Gastrocnemius medialis (tissue), 4 donors: ENCODE results near the gene SGIP1. TPM values are rescaled to one million over a fixed set of nuclear protein-coding genes. Genes with fewer than 3 reads are reported as not detected.

ENCODE experiments used
- ATAC-seq, 2 donors: fragments of 150-250 bp; one replicate each; pipeline ENCODE4 v1.9.1; 2016
- DNase-seq, 2 donors: peaks; one replicate each; pipeline ENCODE4 v3.0.0-alpha.2; 2019
- H3K27ac ChIP-seq, 4 donors: fragments of 200-600 bp; sonication (generic); 1 replicate in 1 of 4; 2 replicates in 3 of 4; pipeline ENCODE4 v1.5.1; 2016 to 2018; ENCODE audit warnings: mild to moderate bottlenecking in 2 of 4, moderate library complexity in 1 of 4
- H3K27me3 ChIP-seq, 3 donors: fragments of 200-600 bp; sonication (generic) in 2 of 3; 1 replicate in 1 of 3; 2 replicates in 2 of 3; pipeline versions ENCODE4 v1.5.1 to v1.6.0; 2016 to 2019; ENCODE audit warnings: mild to moderate bottlenecking in 1 of 3, moderate library complexity in 1 of 3
- H3K36me3 ChIP-seq, 2 donors: fragments of 200-600 bp; sonication (generic) in 1 of 2; one replicate each; pipeline ENCODE4 v1.5.1; 2017 to 2018
- H3K4me1 ChIP-seq, 2 donors: fragments of 200-600 bp; sonication (generic) in 1 of 2; one replicate each; pipeline ENCODE4 v1.5.1; 2016 to 2017; ENCODE audit warnings: mild to moderate bottlenecking in 2 of 2
- H3K4me3 ChIP-seq, 4 donors: fragments of 200-600 bp; sonication (generic) in 3 of 4; 1 replicate in 1 of 4; 2 replicates in 3 of 4; pipeline ENCODE4 v1.5.1; 2016 to 2019; ENCODE audit warnings: mild to moderate bottlenecking in 2 of 4
- H3K9me3 ChIP-seq, 3 donors: fragments of 200-600 bp; sonication (generic) in 2 of 3; 1 replicate in 1 of 3; 2 replicates in 2 of 3; pipeline ENCODE4 v1.5.1; 2016 to 2019
- POLR2A ChIP-seq, 2 donors: fragments of 450-650 bp; IDR thresholded peaks; one replicate each; pipeline ENCODE4 v1.6.1; 2017; ENCODE audit warnings: antibody characterized with exemption in 2 of 2, mild to moderate bottlenecking in 2 of 2, moderate library complexity in 2 of 2
- in situ Hi-C, 4 donors: fragments of 200-750 bp; cut with MboI; loops; one replicate each; pipeline versions ENCODE4 v1.15.0 to v1.8.0; 2017; ENCODE audit warnings: low sequenced_read_pairs in 4 of 4
- intact Hi-C: fragments of 100-400 bp; cut with DNase I; formaldehyde crosslinking; loops from one replicate; pipeline ENCODE4 v1.15.1; 2023; ENCODE audit warnings: low total_unique reads
- total RNA-seq, 4 donors: library from RNA; depleted of rRNA; stranded (reverse); fragments of >200 nt; gene quantifications; one replicate each; pipeline versions ENCODE4 v1.1.0 to v1.2.3, GENCODE V29; 2016
- TF ChIP-seq, protein P1 (sequence below), 5 experiments: fragments of 450-650 bp in 3 of 5; fragments of 200-600 bp in 2 of 5; sonication (generic) in 2 of 5; IDR thresholded peaks in 4 of 5; conservative IDR thresholded peaks in 1 of 5; 1 replicate in 4 of 5; 2 replicates in 1 of 5; pipeline ENCODE4 v1.5.1; 2016 to 2019; ENCODE audit warnings: antibody characterized with exemption in 5 of 5, mild to moderate bottlenecking in 3 of 5, moderate library complexity in 3 of 5

The SGIP1 gene
- total RNA-seq, 4 donors from 2014 or later, result 2.5 to 7.1 (median 2.9) TPM

GRCh38 chr1:66770694-66771093, 236.7 kb downstream of the SGIP1 start:
- no peaks in the 10 kb centered on the region for H3K27me3 ChIP-seq
- DNase-seq (no peak), ATAC-seq (no peak)
- in situ Hi-C loops (loop anchor here (10.0 to 25.0 kb wide), 4 partner anchors 217 to 742 kb away; no protein-coding TSS in a partner anchor), intact Hi-C loops (loop anchor here (10.0 kb wide), 1 partner anchor 724 kb away; no protein-coding TSS in a partner anchor)
- no peaks in the 10 kb centered on the region for H3K36me3 ChIP-seq
- no peaks in the 10 kb centered on the region for H3K9me3 ChIP-seq
- H3K4me1 ChIP-seq, result no peaks in the 10 kb centered on the region
- TF ChIP-seq, protein P1, sequence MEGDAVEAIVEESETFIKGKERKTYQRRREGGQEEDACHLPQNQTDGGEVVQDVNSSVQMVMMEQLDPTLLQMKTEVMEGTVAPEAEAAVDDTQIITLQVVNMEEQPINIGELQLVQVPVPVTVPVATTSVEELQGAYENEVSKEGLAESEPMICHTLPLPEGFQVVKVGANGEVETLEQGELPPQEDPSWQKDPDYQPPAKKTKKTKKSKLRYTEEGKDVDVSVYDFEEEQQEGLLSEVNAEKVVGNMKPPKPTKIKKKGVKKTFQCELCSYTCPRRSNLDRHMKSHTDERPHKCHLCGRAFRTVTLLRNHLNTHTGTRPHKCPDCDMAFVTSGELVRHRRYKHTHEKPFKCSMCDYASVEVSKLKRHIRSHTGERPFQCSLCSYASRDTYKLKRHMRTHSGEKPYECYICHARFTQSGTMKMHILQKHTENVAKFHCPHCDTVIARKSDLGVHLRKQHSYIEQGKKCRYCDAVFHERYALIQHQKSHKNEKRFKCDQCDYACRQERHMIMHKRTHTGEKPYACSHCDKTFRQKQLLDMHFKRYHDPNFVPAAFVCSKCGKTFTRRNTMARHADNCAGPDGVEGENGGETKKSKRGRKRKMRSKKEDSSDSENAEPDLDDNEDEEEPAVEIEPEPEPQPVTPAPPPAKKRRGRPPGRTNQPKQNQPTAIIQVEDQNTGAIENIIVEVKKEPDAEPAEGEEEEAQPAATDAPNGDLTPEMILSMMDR (IDR thresholded peaks at IDR 0.05 in 4 of 5, conservative IDR thresholded peaks at IDR 0.05 in 1 of 5), result no peak
- no peak for TF ChIP-seq POLR2A (IDR thresholded peaks at IDR 0.05)
- no peak overlapping the region for H3K4me3 ChIP-seq
- H3K27ac ChIP-seq, result no peak overlapping the region

DNA sequence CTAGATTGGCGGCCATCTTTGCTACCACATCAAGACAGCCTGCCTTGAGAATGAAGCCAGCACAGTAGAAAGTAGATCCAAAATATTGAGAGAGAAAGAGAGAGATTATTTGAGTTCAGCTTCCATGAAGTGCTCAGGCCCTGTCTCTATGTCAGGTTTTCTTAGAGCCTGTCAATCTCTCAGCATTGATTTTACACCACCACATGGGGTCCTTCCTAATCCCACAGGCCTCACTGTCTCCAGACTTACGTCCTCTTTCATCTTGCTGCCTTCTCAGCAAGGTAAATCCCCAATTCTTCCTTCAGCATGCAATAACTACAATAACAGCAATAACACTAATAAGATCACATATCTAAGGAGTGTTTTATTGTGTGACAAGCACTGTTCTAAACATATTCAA, 239.3 kb downstream of the SGIP1 start:
- Histone ChIP-seq H3K9me3 (no peaks in the 10 kb centered on the region), H3K4me3 (no peak overlapping the region), H3K27ac (no peak overlapping the region), H3K4me1 (no peaks in the 10 kb centered on the region), H3K27me3 (no peaks in the 10 kb centered on the region), H3K36me3 (no peaks in the 10 kb centered on the region)
- DNase-seq (no peak), ATAC-seq (no peak)
- intact Hi-C loops, result loop anchor here (10.0 kb wide), 1 partner anchor 722 kb away; no protein-coding TSS in a partner anchor
- no peak for TF ChIP-seq POLR2A (IDR thresholded peaks at IDR 0.05)
- TF ChIP-seq, protein P1 (IDR thresholded peaks at IDR 0.05 in 4 of 5, conservative IDR thresholded peaks at IDR 0.05 in 1 of 5), result no peak
- in situ Hi-C loops, result loop anchor here (10.0 to 25.0 kb wide), 4 partner anchors 214 to 739 kb away; no protein-coding TSS in a partner anchor

- Histone ChIP-seq H3K27ac (no peak overlapping the region), H3K36me3 (no peaks in the 10 kb centered on the region), H3K4me3 (no peak overlapping the region), H3K4me1 (no peaks in the 10 kb centered on the region), H3K27me3 (no peaks in the 10 kb centered on the region), H3K9me3 (no peaks in the 10 kb centered on the region)
- ATAC-seq (no peak), DNase-seq (no peak)
- in situ Hi-C loops, result loop anchor here (10.0 to 25.0 kb wide), 4 partner anchors 213 to 738 kb away; no protein-coding TSS in a partner anchor
- intact Hi-C loops, result loop anchor here (10.0 kb wide), 1 partner anchor 720 kb away; no protein-coding TSS in a partner anchor
- TF ChIP-seq, protein P1 (IDR thresholded peaks at IDR 0.05 in 4 of 5, conservative IDR thresholded peaks at IDR 0.05 in 1 of 5), result no peak
- TF ChIP-seq POLR2A (IDR thresholded peaks at IDR 0.05), result no peak
Measured at GRCh38 chr1:66774438-66774837, 240.5 kb downstream of the SGIP1 start.

GRCh38 chr1:66775646-66776045, 241.7 kb downstream of the SGIP1 start:
- DNase-seq (no peak), ATAC-seq (no peak)
- no peak overlapping the region for H3K4me3 ChIP-seq
- intact Hi-C loops, result loop anchor here (10.0 kb wide), 1 partner anchor 719 kb away; no protein-coding TSS in a partner anchor
- no peak overlapping the region for H3K27ac ChIP-seq
- no peaks in the 10 kb centered on the region for H3K27me3 ChIP-seq
- in situ Hi-C loops, result loop anchor here in 1 of 4 donors (10.0 kb wide), 1 partner anchor 369 kb away; no protein-coding TSS in a partner anchor
- H3K36me3 ChIP-seq, result no peaks in the 10 kb centered on the region
- no peaks in the 10 kb centered on the region for H3K4me1 ChIP-seq
- no peaks in the 10 kb centered on the region for H3K9me3 ChIP-seq
- TF ChIP-seq POLR2A (IDR thresholded peaks at IDR 0.05), result no peak
- TF ChIP-seq, protein P1 (IDR thresholded peaks at IDR 0.05 in 4 of 5, conservative IDR thresholded peaks at IDR 0.05 in 1 of 5), result no peak
